HG02884 (cell line): Measurements from ENCODE around the gene BUD23.

Experiments
- ATAC-seq: cut with Tn5 transposase; IDR thresholded peaks from one replicate; pipeline ENCODE4 v1.9.1; 2021; ENCODE audit warnings: mild to moderate bottlenecking, moderate library complexity; ENCODE audit not compliant: unreplicated experiment

BUD23 gene

DNA sequence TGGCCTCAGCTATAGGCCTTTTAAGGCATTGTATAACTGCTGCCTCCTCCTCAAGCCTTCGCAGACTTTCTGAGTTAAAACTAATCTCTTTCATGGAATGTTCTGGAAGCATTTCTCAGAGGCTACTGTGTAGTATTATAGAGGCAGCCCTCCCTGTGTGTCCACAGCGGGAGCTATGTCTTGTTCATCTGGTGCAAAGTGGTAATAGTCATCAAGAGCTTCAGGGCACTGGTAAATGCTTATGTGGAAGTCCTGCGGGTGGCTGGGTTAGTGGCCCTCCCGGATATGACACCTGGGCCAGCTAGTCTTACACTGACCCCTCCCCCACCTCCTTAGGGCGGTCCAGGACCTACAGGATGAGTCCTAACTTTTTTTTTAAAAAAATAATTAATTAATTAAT, 57.4 kb downstream of the BUD23 start:
- no peak for ATAC-seq

DNA sequence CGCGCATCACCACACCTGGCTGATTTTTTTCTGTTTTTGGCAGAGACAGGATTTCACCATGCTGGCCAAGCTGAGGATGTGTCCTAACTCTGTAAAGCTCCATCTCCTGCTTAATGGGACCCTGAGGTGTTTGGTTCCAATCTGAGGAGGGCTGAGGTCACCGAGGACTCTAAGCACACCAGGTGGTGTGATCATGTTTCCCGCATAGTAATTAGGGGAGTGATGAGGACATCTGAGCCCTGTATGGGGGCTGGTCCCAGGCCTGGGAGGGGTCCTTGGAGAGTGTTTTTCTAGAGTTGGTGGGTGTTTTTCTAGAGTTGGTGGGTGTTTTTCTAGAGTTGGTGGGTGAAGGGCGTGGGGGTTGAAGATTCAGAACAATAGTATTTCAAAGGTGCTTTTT, 58.2 kb downstream of the BUD23 start:
- ATAC-seq = no peak

DNA sequence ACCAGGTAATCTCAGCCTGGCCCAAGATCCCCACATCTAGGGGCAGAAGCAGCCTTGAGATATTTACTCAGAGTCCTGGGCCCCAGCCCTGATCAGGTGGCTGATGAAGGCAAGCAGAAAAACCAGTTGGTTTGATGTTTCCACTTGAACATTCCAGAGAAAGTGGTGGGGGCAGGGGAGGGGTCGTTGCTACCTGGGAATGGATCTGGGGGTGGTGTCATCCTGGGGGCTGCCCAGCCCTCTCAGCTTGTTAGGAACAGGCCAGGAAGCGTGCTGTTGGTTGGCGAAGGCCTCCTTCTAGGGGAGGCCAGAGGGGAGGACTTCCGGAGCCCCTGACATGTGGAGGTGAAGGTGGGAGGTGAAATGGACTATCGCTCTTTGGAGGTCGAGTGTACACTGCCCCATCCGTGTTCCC, 58.9 kb downstream of the BUD23 start:
- no peak for ATAC-seq

DNA sequence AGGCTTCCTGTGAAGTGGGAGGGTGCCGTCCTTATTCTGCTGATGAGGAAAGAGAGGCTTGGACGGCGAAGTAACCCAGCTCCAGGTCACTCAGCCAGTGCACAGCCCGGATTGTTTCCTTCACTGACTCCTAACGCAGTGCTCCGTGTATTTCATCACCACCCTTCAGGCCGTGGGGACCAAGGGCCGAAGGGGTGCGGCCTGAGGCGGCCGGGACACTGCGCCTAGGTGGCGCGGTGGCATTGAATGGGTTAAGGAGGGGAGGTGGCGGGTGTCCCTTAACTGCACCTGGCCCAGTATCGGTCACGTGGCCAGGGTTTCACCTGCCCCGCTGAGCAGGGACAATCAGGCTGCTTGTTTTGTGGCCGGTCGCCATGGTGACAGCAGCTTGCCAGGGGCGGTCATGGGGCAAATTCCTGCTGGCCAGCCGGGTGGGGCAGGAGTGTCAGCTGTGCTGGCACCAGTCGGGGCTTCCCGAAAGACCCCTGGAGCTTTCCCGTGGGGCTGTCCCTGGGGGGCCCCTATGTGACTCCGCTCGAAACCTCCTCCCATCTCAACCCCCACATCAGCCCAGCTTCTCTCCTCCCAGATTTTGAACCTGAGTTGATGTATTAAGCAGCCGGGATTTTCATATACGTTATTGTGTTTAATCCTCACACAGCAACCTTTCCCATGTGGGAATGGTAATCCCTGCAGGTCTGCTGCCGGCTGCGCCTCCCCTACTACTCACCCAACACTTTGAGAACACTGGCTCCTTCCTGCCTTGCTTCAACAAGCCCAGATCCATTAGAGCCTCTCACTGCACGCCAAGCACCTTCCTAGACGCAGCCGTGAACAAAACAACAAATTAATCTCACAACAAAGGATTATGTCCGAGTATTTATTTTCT, 59.6 kb downstream of the BUD23 start:
- no peak for ATAC-seq

DNA sequence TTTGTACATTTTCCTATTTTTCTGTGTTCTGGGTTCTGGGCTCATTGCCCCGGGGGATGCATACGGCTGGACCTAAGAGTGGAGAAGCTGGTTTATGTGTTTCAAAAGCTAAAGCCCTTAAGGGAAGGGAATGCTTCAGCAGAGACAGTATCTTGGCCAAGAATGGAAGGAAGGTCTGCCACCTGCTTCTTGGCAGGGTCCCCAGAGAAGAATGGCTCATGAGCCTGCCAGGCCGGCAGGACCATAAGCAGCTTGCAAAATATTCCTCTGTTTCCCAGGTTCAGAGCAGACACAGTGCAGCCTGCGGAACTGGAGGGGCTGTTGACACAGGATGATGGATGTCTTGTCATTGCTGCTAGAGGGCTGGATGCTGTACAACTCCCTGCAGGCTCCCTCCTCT, 63.0 kb downstream of the BUD23 start:
- ATAC-seq = no peak
